LNCaP clone FGC (cell line): Measurements from ENCODE around the gene NHS.

Experiments
- DNase-seq: peaks from one replicate; pipeline ENCODE4 v3.0.0-alpha.2; 2011; ENCODE audit warnings: low read depth
- H3K4me3 ChIP-seq: 2 replicates; pipeline ENCODE4 v1.5.1; 2011; ENCODE audit warnings: mild to moderate bottlenecking, low read depth, low read length, control low read depth
- CTCF ChIP-seq: IDR thresholded peaks from 2 replicates; pipeline ENCODE4 v1.5.1; 2012; ENCODE audit warnings: mild to moderate bottlenecking; ENCODE audit not compliant: control insufficient read depth, insufficient read depth; ENCODE audit errors: extremely low read depth

NHS gene

GRCh38 chrX:17768997-17769396 is 394.0 kb downstream of the NHS start:
- DNase-seq, result no peak
- TF ChIP-seq CTCF, result no peak
- H3K4me3 ChIP-seq, result no peak overlapping the region

- no peak for TF ChIP-seq CTCF
- no peak overlapping the region for H3K4me3 ChIP-seq
These were observed 394.8 kb downstream of the NHS start for GRCh38 chrX:17769701-17770269.

GRCh38 chrX:17773221-17773876 is 398.3 kb downstream of the NHS start:
- no peak for DNase-seq
- TF ChIP-seq CTCF, result no peak
- no peak overlapping the region for H3K4me3 ChIP-seq

More at GRCh38 chrX:17769701-17770269, 394.8 kb downstream of the NHS start:
- DNase-seq, result no peak

GRCh38 chrX:17774053-17774452 is 399.1 kb downstream of the NHS start:
- no peak for TF ChIP-seq CTCF
- no peak for DNase-seq
- no peak overlapping the region for H3K4me3 ChIP-seq

GRCh38 chrX:17778997-17779396 is 404.0 kb downstream of the NHS start:
- no peak overlapping the region for H3K4me3 ChIP-seq
- DNase-seq, result no peak
- TF ChIP-seq CTCF, result no peak

GRCh38 chrX:17779434-17779833 is 404.4 kb downstream of the NHS start:
- no peak for TF ChIP-seq CTCF
- DNase-seq, result no peak
- H3K4me3 ChIP-seq, result no peak overlapping the region
